H1 (cell line): ENCODE measurements around the gene ADD3. TPM values are rescaled to one million over a fixed set of nuclear protein-coding genes. Genes with fewer than 3 reads are reported as not detected.

Experiments used
- CTCF ChIA-PET: fragments of 300-600 bp; sonication (Branson Sonifier 250); formaldehyde crosslinking; loops from one replicate; lab custom pipeline; 2021; ENCODE audit not compliant: partially characterized antibody; lab: Charles Lee
- POLR2A ChIA-PET: fragments of 300-600 bp; sonication (Branson Sonifier 250); formaldehyde crosslinking; loops from one replicate; lab custom pipeline; 2021; ENCODE audit warnings: inconsistent platforms; ENCODE audit not compliant: partially characterized antibody; lab: Charles Lee
- DNase-seq, 2 experiments: peaks; one replicate each; pipeline versions ENCODE4 v3.0.0 to v3.0.0-alpha.2; 2010 to 2022; ENCODE audit warnings: low spot score in 2 of 2, low read depth in 1 of 2, mixed read lengths in 1 of 2
- FAIRE-seq: peaks from 2 replicates; lab custom pipeline; 2011; peaks lifted over from hg19 to GRCh38; lab: Jason Lieb, UNC
- H2AFZ ChIP-seq: 2 replicates; pipeline ENCODE4 v1.8.1; 2012; ENCODE audit warnings: low read length, inconsistent platforms
- H2AK5ac ChIP-seq: 2 replicates; pipeline ENCODE4 v1.6.1; 2013; ENCODE audit warnings: low read depth, low read length
- H2BK120ac ChIP-seq: replicated peaks from 2 replicates; pipeline ENCODE3; 2013; ENCODE audit warnings: low read depth, low read length, inconsistent platforms
- H2BK12ac ChIP-seq: 2 replicates; pipeline ENCODE4 v1.6.1; 2013; ENCODE audit warnings: low read depth, low read length
- H2BK15ac ChIP-seq: 2 replicates; pipeline ENCODE4 v1.6.1; 2013; ENCODE audit warnings: low read length
- H2BK20ac ChIP-seq: 2 replicates; pipeline ENCODE4 v1.6.1; 2013; ENCODE audit warnings: low read length
- H2BK5ac ChIP-seq: 2 replicates; pipeline ENCODE4 v1.6.1; 2013; ENCODE audit warnings: low read depth, low read length
- H3K14ac ChIP-seq: 2 replicates; pipeline ENCODE4 v1.6.1; 2013; ENCODE audit warnings: inconsistent platforms; ENCODE audit not compliant: insufficient read length
- H3K18ac ChIP-seq: 2 replicates; pipeline ENCODE4 v1.6.1; 2013; ENCODE audit warnings: low read length; ENCODE audit errors: extremely low read depth
- H3K23ac ChIP-seq: 2 replicates; pipeline ENCODE4 v1.6.1; 2013; ENCODE audit warnings: inconsistent platforms; ENCODE audit not compliant: insufficient read length
- H3K23me2 ChIP-seq: 2 replicates; pipeline ENCODE4 v1.6.1; 2013; ENCODE audit warnings: low read depth, low read length
- H3K27ac ChIP-seq: 2 replicates; pipeline ENCODE4 v1.6.1; 2011; ENCODE audit warnings: low read depth, low read length, inconsistent platforms
- H3K27me3 ChIP-seq, 4 experiments: replicated peaks in 1 of 4; 1 replicate in 1 of 4; 2 replicates in 3 of 4; pipeline versions ENCODE4 v1.6.1 to v1.8.1; 2011 to 2013; ENCODE audit warnings: low read length in 3 of 4, mild to moderate bottlenecking in 3 of 4, inconsistent platforms in 2 of 4, mixed read lengths in 2 of 4, moderate library complexity in 1 of 4; ENCODE audit not compliant: control insufficient read depth in 3 of 4, insufficient read depth in 3 of 4; ENCODE audit errors: extremely low read depth in 1 of 4
- H3K36me3 ChIP-seq, 4 experiments: 2 replicates each; pipeline versions ENCODE4 v1.6.1 to v1.8.1; 2011 to 2013; ENCODE audit warnings: mild to moderate bottlenecking in 4 of 4, low read length in 3 of 4, moderate library complexity in 2 of 4, control low read depth in 1 of 4, inconsistent platforms in 1 of 4; ENCODE audit not compliant: insufficient read depth in 4 of 4, control insufficient read depth in 2 of 4
- H3K4ac ChIP-seq: replicated peaks from 2 replicates; pipeline ENCODE3; 2013; ENCODE audit warnings: low read length, low read depth, mixed read lengths, inconsistent platforms; ENCODE audit not compliant: insufficient read length
- H3K4me1 ChIP-seq, 4 experiments: replicated peaks in 1 of 4; 1 replicate in 1 of 4; 2 replicates in 3 of 4; pipeline versions ENCODE4 v1.6.1 to v1.8.1; 2011 to 2013; ENCODE audit warnings: low read length in 3 of 4, inconsistent platforms in 2 of 4, mixed read lengths in 1 of 4; ENCODE audit not compliant: insufficient read depth in 4 of 4, control insufficient read depth in 3 of 4
- H3K4me2 ChIP-seq, 2 experiments: 2 replicates each; pipeline versions ENCODE4 v1.6.1 to v1.8.1; 2011 to 2013; ENCODE audit warnings: low read depth in 2 of 2, low read length in 2 of 2, control low read depth in 1 of 2, inconsistent platforms in 1 of 2, mild to moderate bottlenecking in 1 of 2; ENCODE audit not compliant: insufficient read depth in 1 of 2
- H3K4me3 ChIP-seq, 4 experiments: fragments of 200-600, 300-600 bp in 1 of 4; sonication (generic), shearing (Covaris generic), sonication (Bioruptor Twin) in 1 of 4; 2 replicates each; pipeline versions ENCODE4 v1.5.1 to v1.8.1; 2011 to 2016; ENCODE audit warnings: low read length in 4 of 4, low read depth in 3 of 4, control low read depth in 2 of 4, inconsistent platforms in 2 of 4, mild to moderate bottlenecking in 2 of 4, mixed read lengths in 1 of 4, moderate library complexity in 1 of 4; ENCODE audit not compliant: insufficient read depth in 2 of 4; ENCODE audit errors: extremely low read depth in 1 of 4
- H3K56ac ChIP-seq: replicated peaks from 2 replicates; pipeline ENCODE3; 2013; ENCODE audit warnings: low read depth, mild to moderate bottlenecking, mixed read lengths, low read length, inconsistent platforms; ENCODE audit not compliant: insufficient read length
- H3K79me1 ChIP-seq: 2 replicates; pipeline ENCODE4 v1.6.1; 2013; ENCODE audit warnings: low read depth, low read length, control low read depth
- H3K79me2 ChIP-seq, 2 experiments: 2 replicates each; pipeline versions ENCODE4 v1.6.1 to v1.8.1; 2012 to 2013; ENCODE audit warnings: low read length in 2 of 2, mild to moderate bottlenecking in 2 of 2, inconsistent platforms in 1 of 2; ENCODE audit not compliant: insufficient read depth in 2 of 2, control insufficient read depth in 1 of 2
- H3K9ac ChIP-seq, 4 experiments: replicated peaks in 1 of 4; 1 replicate in 1 of 4; 2 replicates in 3 of 4; pipeline versions ENCODE4 v1.6.1 to v1.8.1; 2011 to 2013; ENCODE audit warnings: low read depth in 3 of 4, low read length in 3 of 4, control low read depth in 2 of 4, mild to moderate bottlenecking in 2 of 4, moderate library complexity in 2 of 4, inconsistent platforms in 1 of 4; ENCODE audit errors: extremely low read depth in 1 of 4
- H3K9me3 ChIP-seq, 2 experiments: 2 replicates each; pipeline versions ENCODE4 v1.6.1 to v1.8.1; 2012 to 2013; ENCODE audit warnings: mild to moderate bottlenecking in 2 of 2, moderate library complexity in 2 of 2, control low read depth in 1 of 2, inconsistent platforms in 1 of 2, low read depth in 1 of 2, low read length in 1 of 2, mixed read lengths in 1 of 2; ENCODE audit not compliant: insufficient read depth in 2 of 2
- H4K20me1 ChIP-seq, 2 experiments: replicated peaks in 1 of 2; 2 replicates each; pipeline versions ENCODE3 to v1.8.1; 2011 to 2013; ENCODE audit warnings: inconsistent platforms in 2 of 2, low read length in 2 of 2, mild to moderate bottlenecking in 1 of 2; ENCODE audit not compliant: insufficient read depth in 2 of 2, control insufficient read depth in 1 of 2
- H4K5ac ChIP-seq: 2 replicates; pipeline ENCODE4 v1.6.1; 2013; ENCODE audit warnings: low read length, low read depth, mixed read lengths, inconsistent platforms; ENCODE audit not compliant: insufficient read length
- H4K8ac ChIP-seq: 2 replicates; pipeline ENCODE4 v1.8.0; 2013; ENCODE audit warnings: mild to moderate bottlenecking, moderate library complexity, low read length, inconsistent platforms; ENCODE audit not compliant: insufficient read depth; ENCODE audit errors: extremely low read depth
- H4K91ac ChIP-seq: replicated peaks from 2 replicates; pipeline ENCODE3; 2013; ENCODE audit warnings: low read length, mixed read lengths, inconsistent platforms; ENCODE audit not compliant: insufficient read length
- ATF2 ChIP-seq: IDR thresholded peaks from 2 replicates; pipeline ENCODE4 v1.6.1; 2012; ENCODE audit warnings: low read length, inconsistent platforms
- CTCF ChIP-seq, 3 experiments: IDR thresholded peaks; 1 replicate in 2 of 3; 2 replicates in 1 of 3; pipeline versions ENCODE4 v1.5.1 to v1.6.1; 2011; ENCODE audit warnings: low read length in 3 of 3, mild to moderate bottlenecking in 3 of 3, inconsistent platforms in 2 of 3, low read depth in 1 of 3, moderate library complexity in 1 of 3; ENCODE audit not compliant: insufficient read depth in 1 of 3; ENCODE audit errors: control extremely low read depth in 1 of 3
- EP300 ChIP-seq, 2 experiments: IDR thresholded peaks; 1 replicate in 1 of 2; 2 replicates in 1 of 2; pipeline ENCODE4 v1.6.1; 2011 to 2012; ENCODE audit warnings: low read depth in 2 of 2, low read length in 2 of 2, mild to moderate bottlenecking in 2 of 2, borderline replicate concordance in 1 of 2, inconsistent platforms in 1 of 2, moderate library complexity in 1 of 2
- KDM5A ChIP-seq: fragments of 200-600 bp; IDR thresholded peaks from 2 replicates; pipeline ENCODE4 v1.7.1; 2012; ENCODE audit warnings: mild to moderate bottlenecking, low read length, inconsistent platforms, mixed read lengths
- NRF1 ChIP-seq: IDR thresholded peaks from 2 replicates; pipeline ENCODE4 v1.6.1; 2011; ENCODE audit warnings: mild to moderate bottlenecking, low read depth, low read length, improper control_type of control experiment
- TBP ChIP-seq: IDR thresholded peaks from 2 replicates; pipeline ENCODE4 v1.6.1; 2011; ENCODE audit warnings: low read depth, low read length, improper control_type of control experiment
- TCF12 ChIP-seq: IDR thresholded peaks from 2 replicates; pipeline ENCODE4 v1.6.1; 2011; ENCODE audit warnings: low read depth, mild to moderate bottlenecking, low read length
- TEAD4 ChIP-seq: IDR thresholded peaks from 2 replicates; pipeline ENCODE4 v1.6.1; 2012; ENCODE audit warnings: low read depth, low read length, inconsistent platforms, mixed read lengths
- YY1 ChIP-seq: IDR thresholded peaks from 2 replicates; pipeline ENCODE4 v1.6.1; 2011; ENCODE audit warnings: low read depth, mild to moderate bottlenecking, low read length
- WGBS, 2 experiments: shearing (Covaris generic) in 1 of 2; methylation state at CpG; one replicate each; pipeline versions ENCODE4 v1.1.6 to v1.1.7; 2013 to 2015; ENCODE audit warnings: low lambda C conversion rate in 2 of 2, mixed read lengths in 2 of 2, inconsistent platforms in 1 of 2, low coverage in 1 of 2, missing lambda C conversion rate in 1 of 2; ENCODE audit not compliant: insufficient replicate concordance in 2 of 2, insufficient coverage in 1 of 2, insufficient read length in 1 of 2; ENCODE audit errors: extremely low coverage in 1 of 2, missing lambda C conversion rate in 1 of 2; 5-methylcytosine and 5-hydroxymethylcytosine counted together
- polyA plus RNA-seq, 7 experiments: library from polyadenylated mRNA; depleted of rRNA in 3 of 7; stranded (reverse) in 5 of 7; unstranded in 2 of 7; fragments of >200 nt in 5 of 7; fragments of 200-250 nt in 2 of 7; gene quantifications; 1 replicate in 5 of 7; 2 replicates in 1 of 7; 4 replicates in 1 of 7; pipeline versions ENCODE4 v1.2.1 to v1.2.3, GENCODE V29; 2011 to 2013; ENCODE audit warnings: missing spikeins in 2 of 7, mixed read lengths in 2 of 7
- total RNA-seq: library from RNA; stranded (reverse); fragmentation: NEBNext Ultra II Directional; extraction: Animal tissue kit (Norgen Biotek cat#: 25700); gene quantifications from 2 replicates; pipeline ENCODE4 v1.2.1, GENCODE V29; 2021

ADD3 gene
- total and polyA plus RNA-seq, 2 of the 8 experiments (the other 6 are each of a cell fraction or from before 2014, with no cell fraction given), result 44.7 to 85.6 TPM

- Histone ChIP-seq H3K36me3 (peaks cover 0 to 9% (median 2%) of the 10 kb centered on the region in 4 experiments; a peak in 3 of 8 replicates), H4K20me1 (peaks cover 0 to 2% of the 10 kb centered on the region in 2 experiments), H3K4me1 (no peaks in the 10 kb centered on the region), H4K8ac (no peak overlapping the region), H2BK20ac (no peak overlapping the region), H3K9me3 (peaks cover 8 to 15% of the 10 kb centered on the region in 2 experiments), H3K27ac (no peak overlapping the region), H3K27me3 (no peaks in the 10 kb centered on the region), H3K56ac (no peak overlapping the region), H4K5ac (no peak overlapping the region), H2BK12ac (no peak overlapping the region), H3K79me1 (no peaks in the 10 kb centered on the region; the same call in none of the 2 replicates), H2BK120ac (no peak overlapping the region), H2BK5ac (no peak overlapping the region), H3K23me2 (no peaks in the 10 kb centered on the region), H2BK15ac (no peak overlapping the region), H4K91ac (no peak overlapping the region), H3K14ac (no peak overlapping the region), H2AK5ac (no peak overlapping the region), H3K9ac (no peak overlapping the region), H3K18ac (no peak overlapping the region), H3K79me2 (peaks cover 0 to 59% of the 10 kb centered on the region in 2 experiments; a peak in 2 of 4 replicates), H3K4me2 (no peak overlapping the region), H2AFZ (no peak overlapping the region), H3K4me3 (no peak overlapping the region), H3K4ac (no peak overlapping the region), H3K23ac (no peak overlapping the region)
- 88% methylated on average over 1 of the region's 1 CpG; no CpG with 5 or more reads in 1 of the 2 experiments for WGBS, 2 experiments
- no peak for TF ChIP-seq TEAD4
- no peak for TF ChIP-seq YY1
- TF ChIP-seq TCF12, result no peak
- TF ChIP-seq EP300 (IDR thresholded peaks at IDR 0.05; ENCODE audit: borderline replicate concordance in 1 of 2, low read depth in 2 of 2, low read length in 2 of 2), result no peak
- no peak for TF ChIP-seq KDM5A
- no peak for TF ChIP-seq ATF2
- TF ChIP-seq CTCF (IDR thresholded peaks at IDR 0.05; ENCODE audit: control extremely low read depth in 1 of 3, insufficient read depth in 1 of 3, low read depth in 1 of 3, low read length in 3 of 3), result no peak
- TF ChIP-seq NRF1, result no peak
- no peak for TF ChIP-seq TBP
- CTCF ChIA-PET, result interaction anchor here (1.2 to 1.4 kb wide), 2 partner anchors 10 to 47 kb away, joined by 3 to 4 read pairs; no protein-coding TSS in a partner anchor
- FAIRE-seq (no peak), DNase-seq (no peak)
- POLR2A ChIA-PET, result no interaction called here
Observed at GRCh38 chr10:110048781-110049180, 41.0 kb downstream of the ADD3 start.
